AG08395 (cell line): Measurements from ENCODE around the gene MZB1.
A peak's percentile ranks its signal among the peaks of the same experiment; 100 is the strongest.
"Not testable (repeated sequence)": the region's sequence is repeated elsewhere in the genome, so short reads cannot be mapped to it uniquely, and the experiment has no call there.

Source experiments
- DNase-seq: peaks from one replicate; pipeline ENCODE4 v3.0.0; 2012; ENCODE audit warnings: mixed read lengths, low spot score

MZB1 gene

GRCh38 chr5:139410121-139410992 lies 20.6 kb upstream of the MZB1 start:
- peak; percentile 28 for DNase-seq

GRCh38 chr5:139409116-139409515 lies 19.4 kb upstream of the MZB1 start:
- not testable (repeated sequence) for DNase-seq

- no peak for DNase-seq
Measured at GRCh38 chr5:139408191-139408590, 18.5 kb upstream of the MZB1 start.

DNA sequence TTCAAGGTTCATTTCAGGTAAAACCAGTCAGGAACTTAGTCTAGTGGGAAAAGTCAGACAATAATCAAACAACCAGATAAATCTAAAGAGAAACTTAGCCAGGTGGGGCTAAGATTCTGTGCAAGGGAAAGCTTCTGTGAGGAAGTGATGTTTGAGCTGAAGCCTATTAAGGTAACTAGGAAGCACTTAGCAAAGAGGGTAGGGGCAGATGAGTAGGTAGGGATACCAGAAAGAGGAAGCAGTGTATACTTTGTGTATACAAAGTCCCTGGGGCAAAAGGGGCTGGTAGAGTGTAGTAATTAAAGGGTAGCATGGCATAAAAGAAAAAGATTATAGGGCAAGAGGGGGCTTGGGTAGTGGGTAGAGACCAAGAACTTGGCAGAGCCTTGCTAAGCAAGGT lies 17.8 kb upstream of the MZB1 start:
- DNase-seq = no peak

DNA sequence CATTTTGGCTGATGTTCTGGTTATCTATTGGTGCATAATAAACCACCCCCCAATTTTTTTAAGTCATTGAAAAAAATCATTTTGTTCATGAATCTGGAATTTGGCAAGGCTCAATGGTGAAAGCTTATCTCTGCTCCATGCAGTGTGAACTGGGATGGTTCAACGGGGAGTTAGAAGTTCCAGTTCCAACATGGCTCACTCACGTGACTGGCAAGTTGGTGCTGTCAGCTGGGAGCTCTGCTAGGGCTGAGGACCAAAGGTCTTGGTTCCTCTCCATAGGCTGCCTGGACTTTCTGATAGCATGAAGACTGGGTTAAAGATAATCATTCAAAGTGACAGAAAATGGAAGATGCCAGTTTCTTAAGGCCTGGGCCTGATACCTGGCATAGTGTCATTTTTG lies 17.2 kb upstream of the MZB1 start:
- no peak for DNase-seq

GRCh38 chr5:139404484-139404840 lies 14.7 kb upstream of the MZB1 start:
- DNase-seq = no peak

DNA sequence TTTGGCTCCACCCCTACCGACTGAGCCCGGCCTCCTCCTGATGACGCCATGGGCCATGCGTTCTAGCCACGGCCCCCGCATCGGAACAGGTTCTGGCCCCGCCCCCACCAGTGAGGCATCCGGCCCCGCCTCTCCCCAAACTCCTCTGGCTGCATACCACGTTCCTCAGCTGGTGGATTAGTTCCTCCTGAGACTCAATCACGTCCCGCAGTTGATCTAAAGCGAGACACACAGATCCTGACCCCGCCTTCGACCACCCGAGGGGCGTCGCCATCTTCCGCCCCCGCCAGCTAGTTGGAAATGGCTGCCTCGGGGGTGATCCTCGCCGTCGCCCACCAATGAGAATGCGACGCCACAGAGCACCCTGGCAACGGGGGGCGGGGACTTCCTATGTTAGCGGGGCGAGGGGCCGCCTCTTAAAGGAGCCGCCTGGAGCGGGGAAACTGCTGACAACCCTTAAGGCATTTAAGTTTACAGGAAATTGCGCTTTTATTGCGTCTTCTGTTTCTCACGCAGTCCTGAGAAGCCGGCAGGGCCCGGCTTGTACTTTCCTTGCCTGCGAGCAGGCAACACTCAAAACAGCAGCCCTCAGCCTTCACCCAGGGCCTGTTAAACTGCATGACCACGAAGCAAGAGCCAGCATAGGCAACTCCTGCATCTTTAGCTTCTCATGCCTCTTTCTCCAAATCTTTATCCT lies 14.2 kb upstream of the MZB1 start, which contains the start of gene SPATA24:
TSS of gene SPATA24 (minus strand) at position 303 of the 697 bp plus-strand sequence. CDS start at position 274, 29 bp downstream.
- peak; percentile 98 for DNase-seq

DNA sequence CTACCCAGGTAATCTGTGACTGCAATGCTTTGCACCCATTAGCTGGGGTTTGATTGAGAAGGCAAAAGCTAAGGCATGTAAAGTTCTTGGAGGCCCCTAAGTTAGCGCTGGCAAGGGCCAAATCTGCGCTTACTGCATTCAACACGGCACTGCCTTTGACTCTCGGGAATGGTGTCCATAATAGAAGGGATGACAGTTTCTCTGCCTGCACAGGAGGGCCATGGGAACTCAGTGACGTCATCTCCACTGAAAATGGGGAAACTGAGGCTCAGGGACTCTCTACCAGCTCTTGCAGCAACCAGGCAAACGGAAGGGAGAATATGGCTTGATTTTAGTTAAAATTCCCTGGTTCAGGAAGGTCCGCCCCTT lies 13.7 kb upstream of the MZB1 start:
- DNase-seq = no peak

GRCh38 chr5:139402561-139403158 lies 12.9 kb upstream of the MZB1 start:
- DNase-seq = no peak

DNA sequence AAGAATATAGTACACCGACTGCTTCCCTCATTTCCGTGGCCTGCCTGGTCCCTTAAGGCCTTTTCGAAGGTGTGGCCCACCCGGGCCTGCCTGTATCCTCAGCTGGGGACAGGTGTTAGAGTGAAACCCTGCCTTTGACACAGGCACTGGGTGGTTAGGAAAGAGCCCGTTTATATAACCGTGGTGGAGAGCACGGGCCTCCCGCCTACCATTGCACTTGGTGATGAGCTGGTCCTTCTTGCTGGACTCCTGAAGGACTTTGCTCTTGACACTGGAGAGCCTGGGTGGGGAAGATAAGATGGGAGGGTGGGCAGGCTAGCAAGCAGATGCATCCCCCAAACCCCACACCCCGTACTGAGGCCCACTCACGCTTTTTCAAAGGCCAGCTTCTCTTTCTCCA lies 11.8 kb upstream of the MZB1 start:
- no peak for DNase-seq

- no peak for DNase-seq
Measured at GRCh38 chr5:139399501-139400121, 9.9 kb upstream of the MZB1 start.

GRCh38 chr5:139397921-139398320 lies 8.2 kb upstream of the MZB1 start:
- DNase-seq = no peak

DNA sequence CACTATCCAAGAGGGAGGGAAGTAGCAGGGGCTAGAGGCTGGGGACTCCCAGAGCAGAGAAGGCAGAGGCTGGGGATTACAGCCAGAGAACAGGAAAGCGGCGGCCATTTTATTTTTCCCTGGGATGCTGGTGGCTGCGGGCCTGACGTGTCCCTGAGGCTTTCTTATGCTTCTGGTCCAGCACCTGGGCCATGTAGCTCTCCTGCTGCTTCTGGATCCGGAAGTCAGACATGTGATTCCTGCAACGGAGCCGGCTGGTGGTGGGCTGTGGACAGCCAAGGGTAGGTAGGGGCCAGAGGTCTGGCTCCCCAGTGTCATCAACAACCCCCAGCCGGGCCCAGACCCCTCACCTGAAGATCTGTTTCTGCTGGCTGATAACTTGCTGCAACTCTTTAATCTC lies 7.0 kb upstream of the MZB1 start:
- no peak for DNase-seq

GRCh38 chr5:139395844-139396640 lies 6.3 kb upstream of the MZB1 start:
- DNase-seq = no peak

- DNase-seq = no peak
Measured at GRCh38 chr5:139394654-139395566, 5.2 kb upstream of the MZB1 start, which contains the start of gene PROB1. Gene PROB1, minus strand, starts transcription at chr5:139395104. Its CDS starts 23 bp downstream, at chr5:139395081.

- DNase-seq = peak; percentile 47
Measured at GRCh38 chr5:139394123-139394653, 4.5 kb upstream of the MZB1 start.

- DNase-seq = no peak
Measured at GRCh38 chr5:139393497-139394122, 3.9 kb upstream of the MZB1 start.

DNA sequence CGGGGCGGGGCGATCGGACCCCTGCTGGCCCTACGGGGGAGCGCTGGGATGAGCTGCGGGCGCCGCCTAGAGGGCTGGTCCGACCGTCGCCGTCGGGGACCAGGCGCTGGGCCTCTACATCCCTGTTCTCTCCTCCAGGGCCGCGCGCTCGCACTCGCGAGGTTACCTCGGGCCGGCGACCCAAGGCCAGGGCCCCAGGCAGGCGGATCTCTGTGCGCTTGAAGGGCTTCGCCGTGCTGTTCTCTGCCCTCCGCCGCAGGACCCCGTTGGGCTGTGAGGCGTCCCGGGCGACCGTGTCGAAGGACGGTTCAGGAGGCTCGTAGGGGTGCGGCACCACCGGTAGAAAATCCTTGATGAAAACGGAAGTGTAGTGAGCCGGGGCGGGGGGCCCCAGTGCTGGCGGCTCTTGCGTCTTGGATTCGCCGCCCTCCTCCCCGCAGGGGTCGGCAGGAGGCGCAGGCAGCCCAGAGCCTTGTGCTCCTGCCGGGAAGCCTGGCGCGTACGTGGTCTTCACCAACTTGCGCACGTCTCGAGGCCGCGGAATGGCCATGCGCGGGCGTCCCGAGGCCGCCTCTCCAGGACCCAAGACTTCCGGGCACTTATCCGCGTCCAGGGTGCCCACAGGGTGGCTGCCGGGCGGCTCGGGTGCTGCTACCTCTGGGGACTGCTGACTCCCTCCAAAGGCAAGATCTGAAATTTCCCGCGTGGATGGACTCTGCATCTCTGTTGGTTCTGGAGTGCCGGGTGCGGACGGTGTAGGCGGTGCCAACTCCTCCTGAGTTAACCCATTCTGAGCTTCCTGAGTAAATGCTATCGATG lies 3.2 kb upstream of the MZB1 start:
- peak; percentile 48 for DNase-seq

DNA sequence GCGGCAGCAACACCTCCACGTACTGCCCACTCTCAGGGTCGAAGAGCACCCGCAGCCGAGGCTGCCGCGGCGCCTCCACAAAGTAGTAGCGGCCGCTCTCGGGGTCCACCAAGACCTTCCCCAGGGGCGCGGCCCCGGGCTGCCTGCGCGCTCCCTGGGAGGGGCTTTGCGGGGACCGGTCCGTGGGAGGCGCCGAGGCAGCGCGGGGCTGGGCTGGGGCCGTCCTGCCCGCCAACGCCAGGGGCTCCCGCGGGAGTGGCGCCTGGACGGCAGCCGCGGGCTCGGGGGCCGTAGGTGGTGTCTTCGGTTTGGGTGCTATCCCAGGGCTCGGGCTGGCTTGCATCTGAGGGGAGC lies 2.6 kb upstream of the MZB1 start:
- no peak for DNase-seq
